Ramos (cell line): ENCODE measurements around the gene RACGAP1.

Experiments
- in situ Hi-C: fragments of 300-500 bp; cut with MboI; formaldehyde crosslinking; loops from one replicate; pipeline ENCODE4 v1.14.3; 2022; ENCODE audit warnings: low sequenced_read_pairs; ENCODE audit not compliant: unreplicated experiment

RACGAP1 gene

DNA sequence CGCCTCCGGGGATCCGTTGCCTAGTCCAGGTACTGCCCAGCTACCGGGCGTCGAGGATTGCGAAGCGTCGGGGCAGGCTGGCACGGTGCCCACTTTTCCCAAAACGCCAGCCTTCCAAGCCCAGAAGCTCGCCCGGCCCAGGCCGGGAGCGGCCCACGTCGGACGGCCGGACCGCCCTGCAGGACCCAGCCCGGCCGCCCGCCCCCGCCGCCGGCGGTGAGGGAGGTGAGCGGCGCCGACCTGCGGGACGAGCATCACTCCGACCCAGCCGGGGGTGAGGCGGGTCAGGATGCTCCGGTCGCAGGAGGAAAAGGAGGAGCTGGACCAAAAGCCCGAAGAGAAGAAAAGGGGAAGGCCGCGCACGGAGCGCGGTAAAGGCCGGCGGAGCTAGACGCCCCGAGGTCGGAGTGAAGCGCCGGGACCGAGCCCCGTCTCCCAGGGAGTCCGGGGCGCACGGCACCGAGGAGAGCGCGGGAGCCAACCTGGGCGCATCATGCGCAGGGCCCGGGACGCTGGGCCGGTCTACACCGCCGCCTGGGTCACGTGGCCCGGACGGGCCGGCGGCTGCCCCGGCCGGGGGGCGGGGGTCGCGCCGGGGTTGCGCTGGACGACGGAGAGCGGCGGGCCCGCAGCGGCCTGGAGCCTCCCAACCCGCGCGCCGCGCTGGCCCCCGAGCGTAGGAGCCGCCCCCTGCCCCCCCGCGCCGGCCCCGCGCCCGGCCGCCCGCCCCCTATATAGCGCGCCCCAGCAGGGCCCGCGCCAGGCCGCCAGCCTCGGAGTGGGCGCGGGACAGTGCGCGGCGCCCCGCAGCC is 64.0 kb downstream of the RACGAP1 start, which contains the start of gene AQP5:
AQP5 (plus strand) TSS at position 762 of the 812 bp plus-strand sequence. CDS start 146 bp downstream, outside the sequence.
- in situ Hi-C loops, result loop anchor here (10.0 kb wide), 1 partner anchor 213 kb away; no protein-coding TSS in a partner anchor

DNA sequence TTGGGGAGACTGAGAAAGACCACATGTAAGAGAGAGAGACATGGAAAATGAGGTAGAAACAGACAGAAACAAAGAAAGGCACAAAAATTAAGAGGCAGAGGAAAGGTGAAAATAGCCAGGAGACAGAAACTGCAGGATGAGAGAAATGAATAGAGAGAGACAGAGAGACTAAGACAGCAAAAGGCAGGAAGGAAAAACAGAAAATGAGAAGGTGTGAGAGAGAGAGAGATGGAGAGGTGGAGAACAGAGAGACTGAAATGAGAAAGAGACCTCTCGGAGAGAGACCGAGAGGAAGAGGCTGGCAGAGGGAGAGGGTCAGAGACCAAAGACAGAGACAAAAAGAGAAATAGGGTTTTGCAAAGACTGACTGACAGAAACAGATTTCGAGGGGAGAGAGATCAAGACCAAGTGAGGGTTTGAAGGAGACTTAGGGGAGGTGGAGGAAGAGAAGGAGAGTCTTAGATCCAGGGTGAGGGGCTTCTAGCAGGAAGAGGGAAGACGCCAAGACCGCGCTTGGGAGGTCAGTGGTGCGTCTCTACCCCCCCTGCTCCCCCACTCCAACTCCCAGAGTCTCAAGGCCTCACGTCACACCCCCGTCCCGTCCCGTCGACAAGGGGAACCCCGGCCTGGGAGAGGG is 64.7 kb downstream of the RACGAP1 start:
- in situ Hi-C loops, result loop anchor here (10.0 kb wide), 1 partner anchor 214 kb away; no protein-coding TSS in a partner anchor

DNA sequence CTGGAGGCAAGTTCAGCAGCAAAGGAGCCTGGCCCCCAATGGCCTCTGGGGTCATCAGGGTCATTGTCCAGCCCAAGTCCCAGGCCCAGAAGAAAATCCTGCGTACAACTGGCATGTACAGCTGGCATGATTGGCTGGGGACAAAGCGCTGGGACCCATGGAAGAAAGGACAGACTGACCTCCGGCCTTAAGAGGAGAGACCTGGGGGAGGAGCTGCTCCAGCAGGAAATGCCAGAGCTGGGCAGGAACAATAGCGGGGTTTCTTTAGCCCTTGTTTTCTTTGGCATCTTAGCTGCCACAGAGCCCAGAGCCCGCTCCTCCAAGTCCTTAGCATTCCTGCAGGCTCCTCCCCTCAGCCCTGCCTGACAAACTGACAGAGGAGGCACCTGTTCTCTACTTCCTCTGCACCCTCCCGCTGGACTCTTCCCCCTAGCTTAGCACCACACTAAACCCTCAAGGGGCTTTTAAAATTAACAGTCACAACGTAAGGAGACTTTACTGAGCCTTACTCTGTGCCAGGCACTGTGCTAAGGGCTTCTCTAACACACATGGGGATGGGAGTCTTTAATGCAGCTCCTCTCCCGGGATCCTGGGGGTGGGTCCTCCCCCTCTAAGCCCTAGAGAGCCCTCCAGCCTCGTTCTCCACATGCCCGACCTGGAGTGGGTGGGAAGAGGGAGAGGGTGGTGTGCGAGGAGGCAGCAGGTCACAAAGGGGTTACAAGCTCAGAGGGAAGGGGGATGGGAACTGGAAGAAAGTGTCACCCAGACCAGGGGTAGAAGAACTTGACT is 65.4 kb downstream of the RACGAP1 start:
- in situ Hi-C loops, result loop anchor here (10.0 kb wide), 1 partner anchor 215 kb away; no protein-coding TSS in a partner anchor

DNA sequence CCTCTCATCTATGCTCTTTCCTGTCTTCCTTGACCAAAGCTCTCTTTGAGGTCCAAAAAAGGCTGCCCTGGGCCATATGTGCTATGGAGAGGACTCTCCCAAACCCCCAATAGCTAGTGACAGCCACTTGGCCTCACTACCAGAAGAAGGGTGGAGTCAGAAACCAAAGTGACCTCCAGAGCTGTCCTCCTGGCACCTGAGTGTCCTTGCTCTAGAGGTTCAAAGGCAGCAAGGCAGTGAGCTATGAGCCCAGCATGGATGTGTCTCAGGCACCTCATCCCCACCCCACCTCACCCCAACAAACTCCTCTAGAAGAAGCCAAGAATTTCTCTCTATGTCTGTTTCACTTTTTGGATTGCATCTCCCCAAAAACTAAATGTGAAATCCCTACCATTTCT is 67.7 kb downstream of the RACGAP1 start:
- in situ Hi-C loops, result no loop called here

DNA sequence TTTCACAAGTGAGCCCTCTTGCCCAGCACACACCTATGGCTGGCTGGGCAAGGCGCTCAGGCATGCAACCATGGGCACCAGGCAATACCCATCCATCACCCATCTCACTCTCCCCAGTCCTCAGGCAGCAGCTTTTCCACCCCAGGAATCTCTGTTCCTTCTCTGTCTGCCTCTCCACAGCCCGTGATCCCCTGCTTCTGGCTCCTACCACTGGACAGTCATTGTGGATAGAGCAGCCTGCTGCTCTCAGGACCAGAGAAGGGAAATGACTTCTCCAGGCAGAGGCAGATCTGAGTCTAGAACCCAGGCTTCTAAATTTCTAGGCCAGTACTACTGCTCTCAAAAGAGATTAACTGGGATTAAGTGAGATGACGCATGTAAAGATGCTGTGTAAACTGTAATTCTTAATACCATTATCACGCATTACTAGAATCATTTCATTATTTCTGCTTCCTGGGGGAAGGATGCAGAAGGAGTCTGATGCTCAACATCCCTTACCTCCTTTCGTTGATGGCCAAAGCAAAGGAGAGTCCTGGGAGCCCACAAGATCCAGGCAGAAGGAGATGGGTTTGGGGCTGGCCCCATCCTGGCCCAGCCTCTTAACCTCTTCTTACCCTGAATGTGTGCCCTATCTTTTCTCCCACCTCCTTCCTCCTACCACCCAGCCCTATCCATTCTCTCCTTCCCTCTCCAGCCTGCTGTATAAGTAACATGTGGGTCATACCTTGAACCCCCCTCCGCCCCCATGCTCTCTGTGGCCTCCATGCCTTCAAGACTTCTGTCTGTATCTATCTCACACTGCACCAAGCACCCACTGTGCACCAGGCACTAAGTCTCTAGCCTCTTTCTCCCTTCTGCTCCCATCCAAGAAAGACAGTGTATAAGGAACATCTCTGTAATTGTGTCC is 68.4 kb downstream of the RACGAP1 start:
- in situ Hi-C loops, result no loop called here

DNA sequence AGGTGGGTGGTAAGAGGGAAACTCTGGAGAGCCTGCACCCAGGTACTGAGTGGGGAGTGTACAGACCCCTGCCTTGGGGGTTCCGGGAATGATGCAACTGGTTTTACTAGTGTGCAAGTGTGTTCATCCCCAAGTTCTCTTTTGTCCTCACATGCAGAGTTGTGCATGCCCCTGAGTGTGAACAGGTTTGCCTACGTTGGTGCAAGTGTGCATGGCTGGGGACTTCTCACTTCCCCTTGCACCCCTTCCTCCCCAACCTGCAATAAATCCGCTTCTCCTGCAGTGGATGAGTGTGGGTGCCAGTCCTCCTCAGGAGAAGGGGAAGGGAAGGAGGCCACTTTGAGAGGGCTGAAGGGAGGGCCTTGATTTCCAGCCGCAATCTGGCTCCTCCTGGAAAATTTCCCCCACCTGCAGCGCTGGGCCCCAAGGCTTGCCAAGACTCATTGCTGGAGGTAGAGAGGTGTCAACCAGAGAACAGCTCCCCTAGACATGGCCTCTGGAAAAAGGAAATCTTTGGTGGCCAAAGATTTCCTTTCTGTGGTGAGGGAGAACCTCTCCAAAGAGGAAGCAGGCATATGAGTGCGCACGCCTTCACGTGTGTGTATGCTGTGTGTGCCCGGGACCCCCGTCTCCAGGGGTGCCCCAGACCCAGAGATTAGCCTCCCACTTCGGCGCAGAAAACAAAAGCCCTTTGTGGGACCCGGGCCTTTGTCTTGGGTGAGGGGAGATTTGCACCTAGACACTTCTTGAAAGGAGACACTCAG is 69.2 kb downstream of the RACGAP1 start:
- in situ Hi-C loops, result no loop called here

DNA sequence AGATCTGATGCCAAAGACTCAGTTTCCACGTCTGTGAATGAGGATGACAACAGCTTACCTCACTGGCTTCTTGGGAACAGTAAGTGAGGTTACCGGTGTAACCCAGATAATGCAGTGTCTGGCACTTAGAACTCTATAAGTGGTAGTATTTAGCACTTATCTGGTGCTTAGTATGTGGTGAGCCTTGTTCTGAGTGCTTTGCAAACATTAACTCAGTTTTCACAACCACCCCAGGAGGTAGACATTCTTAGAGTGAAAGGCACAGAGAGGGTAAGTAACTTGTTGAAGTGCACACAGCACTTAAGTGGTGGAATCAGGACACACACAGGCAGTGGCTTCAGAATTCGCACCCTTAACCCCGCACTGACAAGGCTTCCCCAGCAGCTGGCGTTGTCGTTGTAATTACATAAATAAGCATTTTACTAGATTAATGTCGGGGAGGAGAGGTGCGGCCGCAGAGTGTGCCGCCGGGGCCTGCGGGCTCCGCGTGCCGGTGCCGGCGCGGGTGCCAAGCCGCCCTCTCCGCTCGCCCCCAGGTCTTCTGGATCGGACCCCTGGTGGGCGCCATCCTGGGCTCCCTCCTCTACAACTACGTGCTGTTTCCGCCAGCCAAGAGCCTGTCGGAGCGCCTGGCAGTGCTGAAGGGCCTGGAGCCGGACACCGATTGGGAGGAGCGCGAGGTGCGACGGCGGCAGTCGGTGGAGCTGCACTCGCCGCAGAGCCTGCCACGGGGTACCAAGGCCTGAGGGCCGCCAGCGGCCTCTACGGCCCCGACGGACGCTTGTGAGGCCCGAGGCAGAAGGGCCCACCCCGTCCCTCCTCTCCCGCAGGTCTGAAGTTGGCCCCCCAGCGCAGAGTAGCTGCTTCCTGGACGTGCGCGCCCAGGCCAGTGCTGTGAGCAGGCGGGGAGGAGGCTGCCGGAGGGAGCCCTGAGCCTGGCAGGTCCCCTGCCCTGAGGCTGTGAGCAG is 70.1 kb downstream of the RACGAP1 start:
- in situ Hi-C loops, result no loop called here

DNA sequence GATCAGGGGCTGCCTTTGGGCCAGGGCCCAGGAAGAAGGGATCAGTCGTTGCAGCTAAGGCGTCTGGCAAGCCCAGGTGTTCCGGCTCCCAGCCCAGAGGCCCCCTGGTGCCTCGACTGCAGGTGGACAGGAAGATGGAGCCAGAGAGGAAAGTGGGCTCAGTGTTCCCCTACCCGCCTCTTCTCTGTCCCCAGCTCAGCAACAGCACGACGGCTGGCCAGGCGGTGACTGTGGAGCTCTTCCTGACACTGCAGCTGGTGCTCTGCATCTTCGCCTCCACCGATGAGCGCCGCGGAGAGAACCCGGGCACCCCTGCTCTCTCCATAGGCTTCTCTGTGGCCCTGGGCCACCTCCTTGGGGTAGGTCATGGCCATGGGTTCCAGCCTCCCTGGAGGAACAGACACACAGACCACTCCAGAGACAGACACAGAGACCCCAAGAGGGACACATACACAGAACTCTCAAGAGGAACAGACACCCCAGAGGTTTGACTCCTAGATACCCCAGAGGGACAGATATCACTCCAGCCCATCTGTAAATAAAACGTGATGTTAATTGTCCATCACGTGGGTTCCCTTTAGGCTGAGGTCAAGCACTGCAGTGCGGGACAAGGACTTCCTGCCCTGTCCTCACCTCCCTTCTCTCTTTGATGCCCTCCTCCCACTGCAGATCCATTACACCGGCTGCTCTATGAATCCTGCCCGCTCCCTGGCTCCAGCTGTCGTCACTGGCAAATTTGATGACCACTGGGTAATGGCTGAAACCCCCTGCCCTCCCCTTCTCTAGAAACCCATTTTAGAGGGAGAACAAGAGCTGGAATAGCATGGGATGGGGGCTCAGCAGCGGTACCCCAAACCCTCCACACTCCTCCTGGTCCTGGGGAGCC is 71.1 kb downstream of the RACGAP1 start:
- in situ Hi-C loops, result no loop called here

DNA sequence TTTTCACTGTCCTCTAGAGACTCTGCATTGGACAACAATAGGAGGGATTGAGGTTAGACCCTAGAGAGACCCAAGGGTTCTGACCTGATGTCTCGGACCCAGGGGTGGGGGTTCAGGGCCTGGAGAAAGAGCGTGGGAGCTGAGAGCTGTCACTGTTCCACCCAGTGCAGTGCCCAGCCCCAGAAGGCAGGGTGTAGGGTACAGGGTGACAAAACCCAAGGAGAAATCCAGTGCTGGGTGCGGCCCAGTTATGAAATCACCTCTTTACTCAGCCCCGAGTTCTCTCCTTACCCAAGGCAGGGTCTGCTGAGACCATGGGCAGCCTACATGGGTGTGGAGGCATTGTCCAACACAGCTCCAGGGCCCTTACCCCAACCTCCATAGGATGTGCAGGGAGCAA is 72.1 kb downstream of the RACGAP1 start:
- in situ Hi-C loops, result no loop called here

DNA sequence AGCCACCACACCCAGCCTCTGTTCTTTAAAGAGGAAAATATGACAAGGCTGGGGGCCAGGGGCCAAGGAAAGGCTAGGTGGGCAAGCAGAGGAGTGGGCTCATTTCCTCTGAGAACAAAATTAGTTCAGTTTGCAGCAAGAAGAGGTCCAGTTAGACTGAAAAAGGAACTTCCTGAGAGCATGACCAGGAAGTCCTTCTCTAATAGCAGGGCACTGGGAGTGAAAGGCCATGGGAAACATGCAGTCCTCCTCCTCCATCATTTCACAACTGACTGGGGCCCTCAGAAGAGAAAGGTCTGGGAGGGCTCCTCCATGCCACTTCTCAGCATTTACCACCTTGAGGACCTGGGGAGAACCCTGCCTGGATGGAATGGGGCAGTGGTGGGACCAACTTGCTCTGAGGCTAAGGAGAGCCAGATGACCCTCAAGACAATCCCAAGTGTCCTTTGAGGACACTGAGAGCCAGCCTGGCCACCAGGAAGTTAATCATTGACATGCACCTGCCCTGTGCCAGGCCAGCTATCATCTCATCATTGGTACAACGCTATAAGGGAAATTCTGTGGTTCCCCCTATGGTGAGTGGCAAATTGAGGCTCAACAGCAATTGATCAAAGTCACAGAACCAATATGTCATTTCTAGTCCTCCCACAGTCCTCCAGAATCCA is 72.8 kb downstream of the RACGAP1 start:
- in situ Hi-C loops, result no loop called here

DNA sequence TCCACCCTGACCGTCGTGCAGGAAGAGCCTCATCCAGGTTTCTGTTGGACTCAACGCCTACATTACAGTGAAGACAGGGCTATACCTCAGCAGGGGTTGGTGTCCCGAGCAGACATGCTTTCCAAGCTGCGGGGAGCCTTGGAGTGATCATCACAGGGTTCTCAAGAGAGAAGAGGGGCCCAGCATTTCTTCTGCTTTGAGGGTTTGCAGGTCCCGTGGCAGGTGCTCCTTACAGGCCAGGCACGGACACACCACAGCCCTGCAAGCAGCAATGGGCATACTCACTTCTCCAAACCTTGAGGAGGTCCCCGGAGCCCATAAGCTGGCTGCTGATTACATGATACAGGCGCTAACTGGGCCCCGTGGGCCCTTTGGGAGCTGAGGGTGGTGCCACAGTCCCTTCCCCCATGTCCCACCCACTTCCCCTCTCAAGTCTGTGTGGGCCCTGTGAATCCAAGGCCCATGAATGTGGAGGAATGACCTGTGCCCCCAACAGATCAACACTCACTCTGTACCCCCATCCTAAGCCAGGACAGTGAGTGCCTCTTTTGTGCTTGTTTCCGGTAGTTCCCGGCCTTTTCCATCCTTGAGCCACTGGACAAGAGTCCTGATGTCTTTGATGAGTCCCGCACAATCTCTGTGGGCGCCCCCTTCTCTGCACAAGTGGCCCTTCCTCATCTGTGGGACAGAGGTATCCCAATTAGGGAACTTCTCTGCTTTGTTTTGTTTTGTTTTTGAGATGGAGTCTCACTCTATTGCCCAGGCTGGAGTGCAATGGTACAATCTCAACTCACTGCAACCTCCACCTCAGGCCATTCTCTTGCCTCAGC is 73.7 kb downstream of the RACGAP1 start:
- in situ Hi-C loops, result no loop called here

DNA sequence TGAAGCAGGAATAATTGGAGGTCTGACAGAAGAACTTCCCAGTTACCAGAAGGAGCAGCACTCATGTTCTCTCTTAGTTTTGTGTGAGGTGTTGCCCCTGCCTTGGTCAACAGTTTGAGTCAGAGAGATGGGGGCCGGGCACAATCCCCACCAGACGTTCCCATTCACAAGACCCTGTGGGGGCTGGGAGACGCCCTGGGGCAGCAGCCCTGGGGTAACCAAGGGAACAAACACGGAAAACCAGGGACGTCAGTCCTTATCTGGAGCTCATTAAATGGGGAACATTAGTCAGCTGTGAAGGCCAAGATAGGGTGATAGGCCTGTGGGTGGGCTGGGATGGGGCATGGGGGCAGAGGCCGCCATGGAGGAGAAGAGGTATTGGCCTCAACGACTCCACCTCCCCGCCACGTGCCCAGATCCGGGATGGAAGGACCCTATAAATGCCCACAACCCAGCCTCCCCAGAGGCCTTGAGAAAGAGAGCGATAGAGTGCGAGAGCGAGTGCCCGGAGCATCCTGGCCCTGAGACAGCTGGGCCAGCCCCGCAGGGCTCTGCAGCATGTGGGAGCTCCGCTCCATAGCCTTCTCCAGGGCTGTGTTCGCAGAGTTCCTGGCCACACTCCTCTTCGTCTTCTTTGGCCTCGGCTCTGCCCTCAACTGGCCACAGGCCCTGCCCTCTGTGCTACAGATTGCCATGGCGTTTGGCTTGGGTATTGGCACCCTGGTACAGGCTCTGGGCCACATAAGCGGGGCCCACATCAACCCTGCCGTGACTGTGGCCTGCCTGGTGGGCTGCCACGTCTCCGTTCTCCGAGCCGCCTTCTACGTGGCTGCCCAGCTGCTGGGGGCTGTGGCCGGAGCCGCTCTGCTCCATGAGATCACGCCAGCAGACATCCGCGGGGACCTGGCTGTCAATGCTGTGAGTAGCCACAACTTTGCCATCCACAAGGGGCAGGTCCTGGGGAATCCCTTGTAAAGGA is 74.7 kb downstream of the RACGAP1 start, which contains the start of gene AQP2:
AQP2 (plus strand) TSS at position 465 of the 979 bp plus-strand sequence; CDS start at position 559, 94 bp downstream.
- in situ Hi-C loops, result no loop called here

DNA sequence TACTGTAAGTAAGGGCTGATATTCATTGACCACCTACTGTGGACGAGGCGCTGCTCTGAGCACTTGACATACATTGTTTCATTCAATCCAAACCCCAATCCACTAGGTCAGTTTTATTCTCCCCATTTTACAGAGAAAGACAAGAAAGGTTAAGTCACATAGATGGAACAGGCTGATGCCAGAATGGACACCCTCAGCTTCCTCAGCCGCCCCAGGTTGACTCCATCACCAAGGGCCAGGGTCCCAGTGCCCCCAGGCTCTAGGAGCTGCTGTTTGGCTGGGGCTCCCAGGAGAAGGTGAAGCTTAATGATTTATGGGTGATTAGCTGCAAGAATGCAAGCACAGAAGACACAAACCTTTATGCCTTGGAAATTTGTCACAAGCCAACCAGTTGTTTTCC is 75.4 kb downstream of the RACGAP1 start:
- in situ Hi-C loops, result no loop called here
